Fibroblast of peridontal ligament (primary cell): ENCODE results near the gene POU6F2.

Source experiments
- DNase-seq: peaks from one replicate; pipeline ENCODE4 v3.0.0-alpha.2; 2010; ENCODE audit errors: extremely low read depth

POU6F2 gene

DNA sequence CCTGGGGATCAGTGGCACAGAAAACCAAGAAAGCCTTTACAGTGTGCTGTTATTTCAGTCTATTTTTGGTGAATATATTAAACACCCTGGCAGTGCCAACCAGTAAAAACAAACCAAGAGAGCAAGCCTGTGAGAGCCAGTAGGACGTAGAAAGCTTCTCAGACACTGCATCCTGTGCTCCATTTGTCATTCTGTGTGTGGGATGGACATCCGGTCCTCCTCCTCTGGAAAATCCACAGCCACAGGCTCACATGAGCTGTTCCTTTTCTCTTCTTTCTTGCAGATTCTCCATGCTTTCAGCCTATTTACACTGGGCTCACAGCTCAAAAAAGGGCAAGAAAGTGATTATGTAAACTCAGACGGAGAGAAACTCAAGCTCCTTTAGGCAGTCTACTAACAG lies 468.8 kb downstream of the POU6F2 start:
- DNase-seq = no peak

DNA sequence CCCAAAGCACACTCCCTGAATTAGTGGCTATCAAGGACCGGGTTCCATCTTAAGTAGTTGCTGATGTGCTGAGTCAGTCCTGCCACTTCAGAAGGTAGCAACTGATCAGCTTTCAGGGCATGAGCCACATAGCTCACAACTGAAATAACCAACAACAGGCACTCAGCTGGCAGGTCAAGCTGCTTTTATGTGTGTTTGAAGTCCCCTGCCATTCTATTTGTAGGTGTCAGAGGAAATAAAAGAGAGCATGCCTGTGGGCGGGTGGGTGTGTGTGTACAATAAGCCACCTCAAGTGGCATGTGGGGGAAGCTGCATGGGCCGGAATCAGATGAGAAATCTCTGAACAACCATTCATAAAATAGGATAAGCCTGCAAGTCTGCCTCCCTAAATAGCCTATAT lies 474.2 kb downstream of the POU6F2 start:
- DNase-seq = no peak

DNA sequence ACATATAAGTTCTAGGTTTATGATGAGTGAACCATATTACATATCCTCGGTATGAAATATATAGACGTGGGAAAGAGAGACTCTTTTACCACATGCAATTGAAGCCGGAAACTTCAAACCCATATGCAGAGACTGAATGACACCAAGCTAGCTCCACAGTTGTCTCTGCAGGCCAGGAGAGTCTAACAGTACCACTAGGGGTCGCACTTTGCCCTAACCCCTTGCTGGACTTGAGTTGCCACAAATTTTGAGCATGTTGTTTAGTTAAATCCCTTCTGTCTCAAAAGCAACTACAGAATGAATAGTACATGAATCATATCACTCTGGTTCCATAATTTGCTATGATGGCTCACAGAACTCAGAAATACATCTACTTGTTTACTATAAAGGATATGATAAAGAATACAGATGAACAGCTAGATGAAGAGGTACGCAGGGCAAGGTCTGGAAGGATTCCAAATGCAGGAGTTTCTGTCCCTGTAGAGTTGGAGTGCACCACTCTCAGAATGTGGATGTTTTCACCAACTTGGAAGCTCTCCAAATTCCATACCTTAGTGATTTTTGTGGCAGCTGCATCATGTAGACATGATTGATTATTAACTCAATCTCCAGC lies 476.1 kb downstream of the POU6F2 start:
- DNase-seq = peak; percentile 68

DNA sequence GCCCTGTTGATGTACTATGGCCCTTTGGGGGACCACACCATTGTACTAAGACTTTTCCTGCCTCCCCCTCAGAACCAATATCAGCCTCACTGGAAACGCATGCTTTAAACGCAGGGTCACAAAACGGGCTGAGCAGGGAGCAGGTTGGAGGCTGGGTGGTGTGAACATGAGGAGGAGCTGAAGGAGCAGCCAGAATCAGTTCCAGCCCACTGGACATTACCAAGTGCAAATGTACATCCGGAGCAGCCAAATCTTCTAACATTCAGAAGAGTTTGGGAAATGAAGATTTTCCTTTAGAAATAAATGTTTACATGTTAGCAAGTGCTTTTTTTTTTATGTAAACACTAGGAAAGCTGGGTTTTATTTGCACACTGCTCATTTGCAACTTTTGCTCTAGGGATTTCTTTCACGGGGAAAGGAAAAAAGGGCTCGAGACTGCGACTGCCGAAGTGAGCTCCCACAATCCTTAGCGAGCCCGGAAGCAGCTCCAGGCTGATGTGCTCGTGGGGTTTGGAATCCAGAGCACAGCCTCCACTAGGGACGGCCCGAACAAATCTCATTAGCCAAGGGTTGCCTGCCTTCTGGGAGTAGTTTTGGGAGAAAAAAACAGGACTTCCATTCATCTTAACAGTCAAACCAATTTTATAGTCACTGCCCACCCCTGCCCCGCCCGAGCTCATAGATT lies 480.5 kb downstream of the POU6F2 start:
- DNase-seq = peak; percentile 9

- no peak for DNase-seq
Measured at GRCh38 chr7:39459636-39460035, 481.9 kb downstream of the POU6F2 start.

- no peak for DNase-seq
Measured at GRCh38 chr7:39460486-39460885, 482.8 kb downstream of the POU6F2 start.

GRCh38 chr7:39461263-39461820 lies 483.6 kb downstream of the POU6F2 start:
- no peak for DNase-seq

DNA sequence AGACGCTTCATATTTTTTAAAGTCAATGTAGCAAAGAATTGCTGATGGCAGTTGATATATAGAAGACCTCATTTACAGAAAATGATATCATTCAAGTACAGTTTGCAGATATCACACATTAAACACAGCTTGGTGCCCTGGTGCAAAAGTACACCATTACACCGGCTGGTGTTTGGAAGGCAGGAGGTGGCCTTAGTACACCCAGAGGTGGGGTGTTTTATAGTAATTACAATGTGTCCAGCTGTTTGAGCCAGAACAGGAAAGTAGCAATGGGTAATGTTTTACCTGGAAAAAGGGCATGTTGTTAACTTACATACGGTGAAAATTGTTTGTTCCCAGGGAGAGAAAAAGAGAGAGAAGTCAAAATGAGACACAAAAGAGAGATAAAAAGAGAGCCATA lies 485.5 kb downstream of the POU6F2 start:
- no peak for DNase-seq

- DNase-seq = no peak
Measured at GRCh38 chr7:39464350-39465054, 486.8 kb downstream of the POU6F2 start.

DNA sequence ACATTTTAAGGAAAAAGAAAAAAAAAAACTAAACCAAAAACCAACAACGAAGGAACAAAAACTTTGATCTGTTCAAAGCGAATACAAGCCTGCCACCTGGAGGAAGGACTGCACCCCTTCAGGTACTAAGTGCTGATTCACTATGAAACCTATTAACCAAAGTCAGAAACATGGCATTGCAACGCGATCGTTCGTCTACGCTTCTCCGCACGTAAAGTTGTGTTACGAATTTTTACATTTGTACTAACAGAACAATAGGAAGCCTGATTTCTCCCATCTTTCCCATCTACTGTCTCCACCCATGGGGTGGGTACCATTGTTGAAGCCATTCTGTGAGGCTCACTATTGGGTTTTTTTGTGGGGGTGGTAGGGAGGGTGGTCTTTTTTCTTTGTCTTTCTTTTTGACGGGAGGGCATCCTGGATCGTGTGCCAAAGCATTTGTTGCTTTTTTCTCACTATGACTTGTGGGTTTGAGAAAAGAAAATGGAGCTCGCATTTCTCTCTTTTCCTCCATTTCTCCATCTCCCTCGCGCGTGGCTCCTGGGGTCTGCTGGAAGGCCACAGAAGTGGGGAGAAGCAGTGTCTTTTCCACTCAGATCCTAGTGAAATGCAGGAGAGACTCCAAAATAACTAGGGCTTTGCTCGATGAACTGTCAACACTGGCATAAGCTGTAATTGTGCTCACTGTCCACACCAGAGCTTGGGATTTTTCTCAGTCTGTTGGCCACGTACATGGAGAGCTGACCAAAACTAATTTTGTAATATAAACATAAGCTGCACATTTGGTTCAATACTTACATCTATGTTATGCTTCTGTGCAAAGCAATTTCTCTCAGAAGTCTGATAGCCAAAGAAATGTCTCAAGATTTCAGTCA lies 487.6 kb downstream of the POU6F2 start:
- peak; percentile 74 for DNase-seq

DNA sequence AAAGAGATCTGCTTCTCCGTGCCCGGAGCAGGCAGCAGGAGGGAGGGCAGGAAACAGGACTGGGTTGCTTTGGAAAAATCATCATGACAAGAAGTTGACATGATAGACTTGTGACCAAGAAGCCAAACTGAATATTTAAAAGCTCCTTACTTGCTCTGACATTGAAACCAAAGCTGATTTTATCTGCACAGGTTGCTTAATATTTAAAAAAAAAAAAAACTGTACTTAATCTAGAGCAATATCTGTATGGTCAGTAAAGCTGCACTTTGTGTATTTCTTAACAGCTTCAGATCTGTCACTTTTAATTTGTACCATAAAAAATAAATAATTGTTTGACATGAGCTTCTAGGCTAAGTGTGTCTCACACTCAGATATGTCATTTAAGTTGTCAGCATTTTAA lies 490.6 kb downstream of the POU6F2 start:
- no peak for DNase-seq

DNA sequence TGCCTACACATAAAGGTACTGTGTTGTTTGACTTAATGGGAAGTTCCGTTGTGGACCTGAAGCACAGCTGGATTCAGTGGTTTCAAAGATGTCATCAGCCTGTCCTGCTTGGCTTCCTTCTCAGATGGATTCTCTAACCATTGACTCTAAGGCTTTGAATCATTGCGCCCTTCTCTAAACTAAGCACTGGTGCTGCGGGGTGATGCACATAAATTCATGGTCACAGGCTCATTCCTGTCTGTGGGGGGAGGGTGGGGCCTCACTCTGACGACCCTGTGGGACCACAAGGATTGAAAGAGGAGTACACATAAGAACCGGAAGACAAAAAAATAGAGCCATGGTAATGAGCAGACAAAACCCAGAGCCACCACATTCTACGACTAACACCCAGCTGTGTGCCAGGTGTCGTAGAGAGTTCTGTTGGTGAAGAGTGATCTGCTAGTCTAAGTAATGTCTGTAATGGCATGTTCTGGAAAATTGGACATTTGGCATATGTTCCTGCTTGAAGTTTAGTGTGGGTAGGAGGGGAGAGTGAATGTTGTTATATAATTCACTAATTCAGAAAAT lies 491.2 kb downstream of the POU6F2 start:
- DNase-seq = no peak

GRCh38 chr7:39480901-39481300 lies 503.2 kb downstream of the POU6F2 start:
- no peak for DNase-seq

GRCh38 chr7:39488467-39489393 lies 511.0 kb downstream of the POU6F2 start:
- no peak for DNase-seq

DNA sequence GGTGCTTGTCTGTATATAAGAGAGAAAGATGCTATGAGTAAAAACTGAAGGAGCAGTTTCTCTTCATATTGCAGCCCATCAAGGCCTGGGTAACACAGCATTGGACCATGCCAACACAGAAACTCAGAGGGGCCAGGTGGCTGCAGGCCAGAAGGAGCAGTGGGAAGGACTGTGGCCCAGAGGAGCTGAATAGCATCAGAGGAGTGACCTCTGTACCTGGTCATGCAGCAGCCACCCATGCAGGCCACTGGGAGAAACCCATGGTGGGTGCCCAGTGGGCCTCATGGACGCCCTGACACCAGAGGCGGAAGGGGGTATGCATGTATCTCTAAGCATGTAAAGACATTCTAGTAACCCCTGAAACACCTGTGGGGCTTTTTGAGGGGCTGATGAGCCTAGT lies 512.6 kb downstream of the POU6F2 start:
- DNase-seq = no peak

DNA sequence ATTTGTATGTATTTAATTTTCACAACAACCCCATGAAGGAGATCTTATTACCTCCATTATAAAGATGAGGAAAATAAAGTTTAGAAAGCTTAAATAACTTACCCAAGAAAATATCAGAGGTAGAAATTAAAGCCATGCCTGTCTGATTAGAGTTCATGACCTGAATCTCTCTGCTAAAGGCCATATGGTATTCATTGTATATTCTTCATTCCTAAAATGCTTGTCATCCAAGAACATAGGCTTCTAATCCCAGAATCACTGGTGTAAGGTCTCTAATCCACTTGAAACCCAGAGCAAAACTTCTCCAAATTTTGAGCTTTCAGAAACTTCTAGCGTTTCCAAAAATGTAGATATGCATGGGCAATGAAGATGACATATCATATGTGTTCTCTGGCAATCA lies 516.2 kb downstream of the POU6F2 start:
- DNase-seq = peak; percentile 38

GRCh38 chr7:39501358-39501757 lies 523.6 kb downstream of the POU6F2 start:
- DNase-seq = peak; percentile 35

GRCh38 chr7:39504963-39505362 lies 527.3 kb downstream of the POU6F2 start:
- DNase-seq = peak; percentile 42

DNA sequence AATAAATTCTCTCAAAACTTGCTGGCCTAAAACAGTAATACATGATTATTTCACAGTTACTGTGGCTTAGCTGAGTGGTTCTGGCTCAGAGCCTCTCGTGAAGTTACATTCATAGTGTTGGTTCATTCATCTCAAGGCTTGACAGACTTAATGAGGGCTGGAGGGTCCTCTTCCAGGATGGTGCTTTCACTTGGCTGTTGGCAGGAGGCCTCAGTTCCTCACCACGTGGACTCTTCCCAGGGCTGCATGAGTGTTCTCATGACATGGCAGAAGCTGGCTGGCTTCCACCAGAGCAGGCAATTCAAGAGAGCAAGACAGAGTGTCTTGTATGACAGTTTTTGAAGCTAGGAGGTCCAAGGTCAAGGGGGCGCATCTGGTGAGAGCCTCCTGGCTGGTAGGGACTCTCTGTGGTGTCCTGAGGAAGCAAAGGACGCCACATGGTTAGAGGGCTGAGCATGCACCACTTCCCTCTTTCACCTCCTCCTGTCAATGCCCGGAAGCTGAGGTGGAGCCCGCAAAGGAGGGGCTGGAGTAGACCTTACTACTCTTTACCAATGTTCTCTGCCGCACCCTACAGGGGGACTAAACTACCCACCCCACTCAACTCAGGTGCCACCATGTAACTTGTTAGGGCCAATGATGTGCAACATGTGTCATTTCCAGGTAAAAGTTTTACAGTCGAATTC lies 530.3 kb downstream of the POU6F2 start:
- no peak for DNase-seq

- DNase-seq = no peak
Measured at GRCh38 chr7:39509436-39509835, 531.7 kb downstream of the POU6F2 start.
